ENCODE measurements around the gene MICOS13. TPM values are rescaled to one million over a fixed set of nuclear protein-coding genes. Genes with fewer than 3 reads are reported as not detected.

The MICOS13 gene
- total RNA-seq, 1 donor from 2014 or later, result 60.3 TPM

DNA sequence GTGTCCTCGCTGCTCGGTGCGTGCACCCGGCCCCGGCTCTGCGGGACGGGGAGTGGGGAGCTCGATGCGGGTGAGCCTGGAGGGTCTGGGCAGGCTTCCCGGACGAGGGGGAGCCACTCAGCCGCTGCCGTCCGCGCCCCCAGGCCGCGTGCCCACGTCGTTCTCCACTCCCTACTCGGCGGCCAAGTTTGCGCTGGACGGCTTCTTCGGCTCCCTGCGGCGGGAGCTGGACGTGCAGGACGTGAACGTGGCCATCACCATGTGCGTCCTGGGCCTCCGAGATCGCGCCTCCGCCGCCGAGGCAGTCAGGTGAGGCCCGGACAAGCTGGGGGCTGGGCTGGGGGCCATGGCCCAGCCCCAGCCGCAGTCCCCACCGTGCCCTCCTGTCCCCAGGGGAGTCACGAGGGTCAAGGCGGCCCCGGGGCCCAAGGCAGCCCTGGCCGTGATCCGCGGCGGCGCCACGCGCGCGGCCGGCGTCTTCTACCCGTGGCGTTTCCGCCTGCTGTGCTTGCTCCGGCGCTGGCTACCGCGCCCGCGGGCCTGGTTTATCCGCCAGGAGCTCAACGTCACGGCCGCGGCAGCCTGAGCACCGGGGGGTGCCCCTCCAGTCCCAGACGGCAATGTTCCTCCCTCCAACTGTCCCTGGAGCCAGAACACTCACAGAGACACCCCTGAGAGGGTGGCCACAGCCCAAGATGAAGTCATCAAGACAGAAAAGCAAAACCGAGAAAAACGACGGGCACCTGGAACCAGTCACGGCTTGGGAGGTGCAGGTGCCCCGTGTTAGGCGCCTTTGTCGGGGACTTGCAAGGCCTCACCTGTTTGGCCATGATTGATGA is 7.3 kb upstream of the MICOS13 start:
- DNase-seq (ENCODE audit: low read depth, low spot score), result no peak

GRCh38 chr19:5686647-5687359 is 6.5 kb upstream of the MICOS13 start:
- peak; percentile 56 for DNase-seq (ENCODE audit: low read depth, low spot score)

- DNase-seq (ENCODE audit: low read depth, low spot score), result no peak
These were observed 6.0 kb upstream of the MICOS13 start for GRCh38 chr19:5686326-5686646.

DNA sequence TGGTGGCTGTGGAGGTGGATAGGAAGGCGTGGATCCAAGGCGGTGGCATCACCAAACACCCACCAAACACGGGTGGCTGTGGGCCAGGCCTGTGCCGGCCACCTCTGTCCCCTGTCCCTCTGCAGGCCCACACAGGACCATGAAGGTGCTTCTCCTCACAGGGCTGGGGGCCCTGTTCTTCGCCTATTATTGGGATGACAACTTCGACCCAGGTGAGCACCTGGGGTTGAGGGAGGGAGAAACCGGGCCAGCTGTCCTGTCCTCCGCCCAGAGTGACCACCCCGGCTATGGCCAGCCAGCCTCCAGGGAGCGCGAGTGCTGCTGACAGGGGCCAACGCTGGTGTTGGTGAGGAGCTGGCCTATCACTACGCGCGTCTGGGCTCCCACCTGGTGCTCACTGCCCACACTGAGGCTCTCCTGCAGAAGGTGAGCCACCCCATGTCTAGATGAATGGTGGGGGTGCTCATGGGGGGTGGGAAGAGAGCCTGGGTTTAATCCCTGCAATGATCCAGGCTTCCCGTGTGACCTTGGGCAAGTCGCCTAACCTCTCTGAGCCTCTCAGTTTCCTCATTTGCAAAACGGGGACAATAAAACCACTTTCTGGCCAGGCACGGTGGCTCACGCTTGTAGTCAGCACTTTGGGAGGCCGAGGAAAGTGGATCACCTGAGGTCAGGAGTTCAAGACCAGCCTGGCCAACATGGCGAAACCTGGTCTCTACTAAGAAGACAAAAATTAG is 4.5 kb upstream of the MICOS13 start:
- DNase-seq (ENCODE audit: low read depth, low spot score), result no peak

DNA sequence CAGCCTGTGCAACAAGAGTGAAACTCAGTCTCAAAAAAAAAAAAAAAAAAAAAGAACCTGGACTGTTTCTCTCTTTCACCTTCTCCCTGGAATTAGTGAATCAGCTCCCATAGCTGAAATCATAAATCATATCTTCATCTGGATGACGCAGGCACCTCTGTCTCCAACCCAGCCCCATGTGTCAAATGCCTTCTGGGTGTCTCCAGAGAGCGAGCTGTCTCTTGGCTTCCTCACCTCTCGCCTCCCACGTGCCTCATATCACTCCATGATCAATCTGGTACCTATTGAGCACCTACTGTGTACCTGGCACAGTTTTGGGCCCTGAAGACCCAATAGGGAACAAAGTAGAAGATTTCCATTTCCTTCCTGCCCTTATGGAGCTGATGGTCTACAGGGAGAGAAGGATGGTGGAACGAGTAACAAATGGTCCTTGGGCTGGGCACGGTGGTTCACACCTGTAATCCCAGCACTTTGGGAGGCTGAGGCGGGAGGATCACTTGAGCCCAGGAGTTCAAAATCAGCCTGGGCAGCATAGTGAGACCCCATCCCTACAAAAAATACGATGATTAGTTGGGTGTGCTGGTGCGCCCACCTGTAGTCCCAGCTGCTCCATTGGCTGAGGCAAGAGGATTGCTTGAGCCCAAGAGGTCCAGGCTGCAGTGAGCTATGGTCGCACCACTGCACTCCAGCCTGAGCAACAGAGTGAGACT is 3.0 kb upstream of the MICOS13 start:
- no peak for DNase-seq (ENCODE audit: low read depth, low spot score)

DNA sequence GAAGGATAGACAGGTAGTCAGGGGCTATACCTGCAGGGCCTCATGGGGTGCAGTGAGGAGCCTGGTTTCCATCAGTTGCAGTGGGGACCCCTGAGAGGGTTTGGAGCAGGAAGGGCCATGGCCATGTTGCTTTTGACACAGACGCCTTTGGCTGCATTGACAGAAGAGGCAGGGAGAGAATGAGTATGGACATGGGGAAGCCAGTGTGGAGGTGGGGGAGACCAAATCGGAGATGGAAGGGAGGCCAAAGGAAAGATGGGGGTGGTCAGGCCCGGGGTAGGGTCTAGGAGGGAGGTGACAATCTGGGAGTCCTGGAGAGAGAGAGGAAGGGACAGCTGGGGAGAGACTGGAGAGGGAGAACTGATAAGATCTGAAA is 1.8 kb upstream of the MICOS13 start:
- no peak for DNase-seq (ENCODE audit: low read depth, low spot score)

DNA sequence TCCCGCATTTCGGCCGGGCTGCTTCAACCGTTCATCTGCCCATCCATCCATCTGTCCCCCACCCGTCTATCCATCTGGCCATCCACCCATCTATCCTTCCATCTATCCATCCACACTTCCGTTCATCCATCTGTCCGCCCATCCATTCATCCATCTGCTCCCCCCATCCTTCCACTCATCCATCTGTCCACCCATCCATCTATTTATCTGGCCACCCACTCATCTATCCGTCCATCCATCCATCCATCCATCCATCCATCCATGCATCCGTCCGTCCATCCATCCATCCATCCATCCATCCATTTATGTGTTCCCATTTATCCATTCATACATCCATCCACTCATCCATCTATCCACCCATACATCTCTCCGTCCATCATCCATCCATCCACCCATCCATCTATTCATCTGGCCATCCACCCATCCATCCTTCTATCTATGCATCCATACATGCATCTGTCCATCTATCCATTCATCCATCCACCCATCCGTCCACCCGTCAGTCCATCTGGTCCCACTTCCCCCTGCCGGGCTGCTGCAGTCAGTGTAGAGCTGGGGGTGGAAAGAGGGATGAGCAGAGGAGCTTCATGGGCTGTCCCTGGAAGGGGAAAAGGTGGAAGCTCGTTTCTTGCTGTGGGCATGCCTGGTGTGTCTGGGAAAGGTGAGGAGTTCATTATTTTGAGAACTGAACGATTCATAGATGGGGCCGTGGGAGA is 1.2 kb upstream of the MICOS13 start:
- no peak for DNase-seq (ENCODE audit: low read depth, low spot score)

DNA sequence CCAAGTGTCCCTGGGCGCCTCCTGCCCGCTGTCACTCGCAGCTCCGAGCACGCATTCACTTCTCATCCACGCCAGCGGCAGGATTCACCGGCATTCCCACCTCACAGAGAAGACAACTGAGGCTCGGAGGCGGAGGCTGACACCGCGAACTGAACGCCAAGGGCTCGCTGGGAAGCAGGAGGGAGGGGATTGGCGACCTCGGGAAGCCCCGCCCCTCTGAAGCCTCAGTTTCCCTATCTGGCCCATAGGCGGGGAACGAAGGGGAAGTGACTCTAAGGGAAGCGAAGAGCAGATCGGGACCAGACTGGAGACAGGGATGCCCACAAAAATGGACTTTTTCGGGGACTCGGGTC is 256 bp downstream of the MICOS13 start:
- DNase-seq (ENCODE audit: low read depth, low spot score), result no peak

- no peak for DNase-seq (ENCODE audit: low read depth, low spot score)
These were observed 830 bp downstream of the MICOS13 start for GRCh38 chr19:5679289-5680083.

DNA sequence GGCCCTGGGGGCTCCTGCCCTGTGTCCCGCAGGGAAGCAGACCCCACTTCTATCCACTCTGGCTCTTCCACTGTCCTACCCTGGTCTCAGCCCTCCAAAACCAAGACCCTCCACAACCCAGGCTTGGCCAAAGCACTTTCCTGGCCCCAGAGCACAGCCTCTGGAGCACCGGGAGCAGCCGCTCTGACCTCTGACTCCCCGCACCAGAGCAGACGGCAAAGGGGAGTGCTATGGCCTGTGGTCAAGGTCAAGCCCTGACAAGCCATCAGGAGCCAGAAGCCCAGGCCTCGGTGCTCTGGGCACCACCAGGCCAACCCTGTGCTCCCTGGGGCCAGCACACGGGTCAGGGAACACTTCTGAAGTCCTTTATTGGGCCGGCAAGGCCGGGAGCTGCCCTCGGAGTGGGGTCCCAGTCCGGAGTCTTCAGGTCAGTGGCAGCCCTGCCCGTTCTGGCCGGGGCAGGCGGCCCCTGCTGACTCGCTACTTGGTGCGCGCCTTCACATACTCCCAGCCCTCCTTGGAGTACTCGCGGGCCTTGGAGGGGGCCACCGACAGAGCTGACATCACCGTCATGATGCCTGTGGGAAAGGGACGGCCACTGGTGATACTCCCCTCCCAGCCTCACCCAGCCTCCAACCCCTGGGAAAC is 2.1 kb downstream of the MICOS13 start:
- no peak for DNase-seq (ENCODE audit: low read depth, low spot score)

- DNase-seq (ENCODE audit: low read depth, low spot score), result no peak
These were observed 2.7 kb downstream of the MICOS13 start for GRCh38 chr19:5677580-5677979.

- DNase-seq (ENCODE audit: low read depth, low spot score), result no peak
These were observed 3.2 kb downstream of the MICOS13 start for GRCh38 chr19:5677136-5677535.

DNA sequence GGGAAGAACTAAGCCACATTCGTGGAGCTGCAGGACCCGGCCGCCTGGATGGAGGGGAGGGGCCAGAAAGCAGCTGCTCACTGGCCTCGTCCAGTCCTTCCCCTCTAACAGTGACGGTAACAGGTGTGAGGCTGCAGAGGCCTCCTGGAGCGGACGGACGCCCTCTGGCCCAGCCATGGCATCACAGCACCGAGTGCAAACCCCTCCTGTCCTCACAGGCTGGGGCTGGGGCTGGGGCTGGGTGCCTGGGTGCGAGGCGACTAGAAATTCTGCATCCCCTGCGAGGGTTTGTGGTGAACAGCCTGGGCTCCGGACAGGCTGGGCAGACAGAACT is 3.6 kb downstream of the MICOS13 start:
- DNase-seq (ENCODE audit: low read depth, low spot score), result no peak

DNA sequence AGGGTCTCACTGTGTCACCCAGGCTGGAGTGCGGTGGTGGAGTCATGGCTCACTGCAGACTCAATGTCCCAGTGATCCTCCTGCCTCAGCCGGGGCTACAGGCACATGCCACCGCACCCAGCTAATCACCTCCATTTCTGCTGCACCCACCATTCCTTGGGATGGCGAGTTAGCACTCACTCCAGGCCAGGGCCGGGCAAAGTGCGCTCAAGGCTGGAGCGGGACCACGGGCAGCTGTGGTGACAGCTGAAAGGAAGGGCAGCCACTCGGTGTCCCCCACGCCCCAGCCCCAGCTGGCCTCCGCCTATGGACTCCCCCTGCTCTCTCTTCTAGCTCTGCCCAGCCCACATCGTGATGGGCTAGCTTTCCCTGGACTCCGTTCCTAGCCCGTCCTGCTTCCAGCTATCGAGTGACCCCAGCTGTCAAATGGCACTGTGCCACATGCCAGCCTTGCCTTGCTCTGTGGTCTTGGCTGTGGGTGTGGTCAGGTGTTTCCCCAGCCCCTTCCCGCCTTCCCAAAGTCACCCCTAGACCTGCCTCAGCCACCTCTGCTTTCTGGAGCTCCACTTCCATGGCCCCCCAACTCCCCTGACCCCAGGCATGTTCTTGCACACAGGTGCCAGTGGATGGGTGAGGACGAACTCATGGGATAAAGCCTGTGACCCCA is 4.1 kb downstream of the MICOS13 start:
- DNase-seq (ENCODE audit: low read depth, low spot score), result no peak

DNA sequence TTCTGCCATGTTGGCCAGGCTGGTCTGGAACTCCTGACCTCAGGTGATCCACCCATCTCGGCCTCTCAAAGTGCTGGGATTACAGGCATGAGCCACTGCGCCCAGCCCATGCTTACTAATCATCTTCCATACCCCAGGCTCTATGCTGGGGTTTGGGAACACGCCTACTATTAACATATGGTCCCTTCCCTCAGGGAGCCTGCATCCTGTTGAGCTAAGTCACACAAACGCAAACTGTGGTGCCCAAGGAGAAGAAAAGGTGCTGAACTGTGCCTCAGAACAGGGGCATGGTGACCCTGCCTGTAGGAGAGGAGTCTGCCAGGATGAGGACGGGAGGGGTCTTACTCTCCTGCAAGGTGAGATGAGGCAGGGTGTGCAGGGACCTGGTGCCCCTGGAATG is 5.6 kb downstream of the MICOS13 start:
- DNase-seq (ENCODE audit: low read depth, low spot score), result no peak

GRCh38 chr19:5673752-5674151 is 6.6 kb downstream of the MICOS13 start:
- DNase-seq (ENCODE audit: low read depth, low spot score), result no peak

GRCh38 chr19:5672708-5673459 is 7.4 kb downstream of the MICOS13 start:
- DNase-seq (ENCODE audit: low read depth, low spot score), result no peak

- no peak for DNase-seq (ENCODE audit: low read depth, low spot score)
These were observed 8.7 kb downstream of the MICOS13 start for GRCh38 chr19:5671600-5671999.

- no peak for DNase-seq (ENCODE audit: low read depth, low spot score)
These were observed 11.1 kb downstream of the MICOS13 start for GRCh38 chr19:5669212-5669611.
